ENCODE data around the gene PSTPIP2. TPM values are rescaled to one million over a fixed set of nuclear protein-coding genes. Genes with fewer than 3 reads are reported as not detected.
A peak's percentile ranks its signal among the peaks of the same experiment; 100 is the strongest.

Gene PSTPIP2
- total and polyA plus RNA-seq, 2 of the 13 experiments (the other 11 are each of a cell fraction or from before 2014, with no cell fraction given): 0.25 to 0.27 TPM

DNA sequence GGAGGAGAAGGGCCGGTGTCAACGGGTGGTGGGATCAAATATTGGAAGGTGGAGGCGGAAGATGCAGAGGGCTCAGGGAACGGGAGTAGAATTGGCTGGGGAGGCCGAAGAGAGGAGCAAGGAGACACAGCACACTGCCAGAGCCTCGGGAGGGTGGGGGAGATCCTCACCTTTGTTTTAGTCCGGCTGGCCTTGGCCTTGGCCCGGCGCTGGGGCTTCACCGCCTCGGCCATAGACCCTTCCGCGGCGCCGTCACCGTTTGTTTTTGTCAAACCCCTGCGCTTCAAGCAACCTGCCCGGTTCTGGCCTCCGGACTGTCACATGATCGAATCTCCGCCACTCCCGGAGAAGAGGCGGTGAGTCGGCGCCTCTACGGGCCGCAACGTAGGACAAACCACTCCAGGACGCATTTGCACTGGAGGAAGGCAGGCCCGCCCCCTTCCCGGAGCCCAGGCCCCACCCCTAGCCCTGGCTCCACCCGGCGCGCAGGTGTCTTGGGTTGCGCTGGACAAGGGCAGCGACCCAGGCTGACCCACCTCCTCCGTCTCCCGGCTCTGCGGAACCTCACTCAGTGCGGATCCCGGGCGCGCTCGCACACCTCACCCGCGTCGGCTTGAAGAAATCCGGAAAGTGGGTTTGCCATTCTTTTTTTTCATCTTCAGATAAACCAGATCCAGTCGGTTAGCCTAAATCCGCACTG lies 104.9 kb downstream of the PSTPIP2 start, which contains the start of gene EPG5 (continued):
- no peak; the same call in 1 of the 2 replicates for TF ChIP-seq ZNF124 (CRISPR knock-in tag; IDR thresholded peaks at IDR 0.05)
- no peak for TF ChIP-seq NKX3-1 (CRISPR knock-in tag; IDR thresholded peaks at IDR 0.05)
- no peak for TF ChIP-seq ZC3H4 (CRISPR knock-in tag; IDR thresholded peaks at IDR 0.05; ENCODE audit: borderline replicate concordance)
- no peak for TF ChIP-seq ZNF256 (CRISPR knock-in tag; conservative IDR thresholded peaks at IDR 0.05)
- TF ChIP-seq, protein P1, sequence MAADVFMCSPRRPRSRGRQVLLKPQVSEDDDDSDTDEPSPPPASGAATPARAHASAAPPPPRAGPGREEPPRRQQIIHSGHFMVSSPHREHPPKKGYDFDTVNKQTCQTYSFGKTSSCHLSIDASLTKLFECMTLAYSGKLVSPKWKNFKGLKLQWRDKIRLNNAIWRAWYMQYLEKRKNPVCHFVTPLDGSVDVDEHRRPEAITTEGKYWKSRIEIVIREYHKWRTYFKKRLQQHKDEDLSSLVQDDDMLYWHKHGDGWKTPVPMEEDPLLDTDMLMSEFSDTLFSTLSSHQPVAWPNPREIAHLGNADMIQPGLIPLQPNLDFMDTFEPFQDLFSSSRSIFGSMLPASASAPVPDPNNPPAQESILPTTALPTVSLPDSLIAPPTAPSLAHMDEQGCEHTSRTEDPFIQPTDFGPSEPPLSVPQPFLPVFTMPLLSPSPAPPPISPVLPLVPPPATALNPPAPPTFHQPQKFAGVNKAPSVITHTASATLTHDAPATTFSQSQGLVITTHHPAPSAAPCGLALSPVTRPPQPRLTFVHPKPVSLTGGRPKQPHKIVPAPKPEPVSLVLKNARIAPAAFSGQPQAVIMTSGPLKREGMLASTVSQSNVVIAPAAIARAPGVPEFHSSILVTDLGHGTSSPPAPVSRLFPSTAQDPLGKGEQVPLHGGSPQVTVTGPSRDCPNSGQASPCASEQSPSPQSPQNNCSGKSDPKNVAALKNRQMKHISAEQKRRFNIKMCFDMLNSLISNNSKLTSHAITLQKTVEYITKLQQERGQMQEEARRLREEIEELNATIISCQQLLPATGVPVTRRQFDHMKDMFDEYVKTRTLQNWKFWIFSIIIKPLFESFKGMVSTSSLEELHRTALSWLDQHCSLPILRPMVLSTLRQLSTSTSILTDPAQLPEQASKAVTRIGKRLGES (CRISPR knock-in tag; IDR thresholded peaks at IDR 0.05; ENCODE audit: borderline replicate concordance): no peak
- TF ChIP-seq, protein P2, sequence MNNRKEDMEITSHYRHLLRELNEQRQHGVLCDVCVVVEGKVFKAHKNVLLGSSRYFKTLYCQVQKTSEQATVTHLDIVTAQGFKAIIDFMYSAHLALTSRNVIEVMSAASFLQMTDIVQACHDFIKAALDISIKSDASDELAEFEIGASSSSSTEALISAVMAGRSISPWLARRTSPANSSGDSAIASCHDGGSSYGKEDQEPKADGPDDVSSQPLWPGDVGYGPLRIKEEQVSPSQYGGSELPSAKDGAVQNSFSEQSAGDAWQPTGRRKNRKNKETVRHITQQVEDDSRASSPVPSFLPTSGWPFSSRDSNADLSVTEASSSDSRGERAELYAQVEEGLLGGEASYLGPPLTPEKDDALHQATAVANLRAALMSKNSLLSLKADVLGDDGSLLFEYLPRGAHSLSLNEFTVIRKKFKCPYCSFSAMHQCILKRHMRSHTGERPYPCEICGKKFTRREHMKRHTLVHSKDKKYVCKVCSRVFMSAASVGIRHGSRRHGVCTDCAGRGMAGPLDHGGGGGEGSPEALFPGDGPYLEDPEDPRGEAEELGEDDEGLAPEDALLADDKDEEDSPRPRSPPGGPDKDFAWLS (CRISPR knock-in tag; IDR thresholded peaks at IDR 0.05; ENCODE audit: borderline replicate concordance): no peak
- no peak for TF ChIP-seq SP1 (IDR thresholded peaks at IDR 0.05)
- TF ChIP-seq SP1 (CRISPR knock-in tag; IDR thresholded peaks at IDR 0.05): peak; percentile 92
- TF ChIP-seq ZSCAN21 (CRISPR knock-in tag; IDR thresholded peaks at IDR 0.05; ENCODE audit: borderline replicate concordance): no peak
- no peak for TF ChIP-seq ZNF224 (CRISPR knock-in tag; IDR thresholded peaks at IDR 0.05)
- TF ChIP-seq NCOA5 (CRISPR knock-in tag; IDR thresholded peaks at IDR 0.05): no peak
- TF ChIP-seq ZNF607 (CRISPR knock-in tag; IDR thresholded peaks at IDR 0.05; ENCODE audit: borderline replicate concordance): peak; percentile 49; the same call in 1 of the 2 replicates
- TF ChIP-seq, protein P3, sequence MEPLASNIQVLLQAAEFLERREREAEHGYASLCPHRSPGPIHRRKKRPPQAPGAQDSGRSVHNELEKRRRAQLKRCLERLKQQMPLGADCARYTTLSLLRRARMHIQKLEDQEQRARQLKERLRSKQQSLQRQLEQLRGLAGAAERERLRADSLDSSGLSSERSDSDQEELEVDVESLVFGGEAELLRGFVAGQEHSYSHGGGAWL (CRISPR knock-in tag; IDR thresholded peaks at IDR 0.05): no peak
- TF ChIP-seq ZNF674 (CRISPR knock-in tag; IDR thresholded peaks at IDR 0.05; ENCODE audit: low read depth): no peak
- TF ChIP-seq NFE2L2 (IDR thresholded peaks at IDR 0.05; ENCODE audit: low read length): no peak
- no peak for TF ChIP-seq ZSCAN30 (CRISPR knock-in tag; IDR thresholded peaks at IDR 0.05)
- TF ChIP-seq POGZ (CRISPR knock-in tag; IDR thresholded peaks at IDR 0.05): peak; percentile 94
- TF ChIP-seq, protein P4, sequence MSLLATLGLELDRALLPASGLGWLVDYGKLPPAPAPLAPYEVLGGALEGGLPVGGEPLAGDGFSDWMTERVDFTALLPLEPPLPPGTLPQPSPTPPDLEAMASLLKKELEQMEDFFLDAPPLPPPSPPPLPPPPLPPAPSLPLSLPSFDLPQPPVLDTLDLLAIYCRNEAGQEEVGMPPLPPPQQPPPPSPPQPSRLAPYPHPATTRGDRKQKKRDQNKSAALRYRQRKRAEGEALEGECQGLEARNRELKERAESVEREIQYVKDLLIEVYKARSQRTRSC (CRISPR knock-in tag; IDR thresholded peaks at IDR 0.05; ENCODE audit: low read depth): no peak
- TF ChIP-seq POLR2AphosphoS5 (IDR thresholded peaks at IDR 0.05; ENCODE audit: low read depth, low read length): peak; percentile 69; the same call in 1 of the 2 replicates
- TF ChIP-seq, protein P5, sequence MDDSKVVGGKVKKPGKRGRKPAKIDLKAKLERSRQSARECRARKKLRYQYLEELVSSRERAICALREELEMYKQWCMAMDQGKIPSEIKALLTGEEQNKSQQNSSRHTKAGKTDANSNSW (CRISPR knock-in tag; IDR thresholded peaks at IDR 0.05; ENCODE audit: borderline replicate concordance): no peak
- TF ChIP-seq, protein P6, sequence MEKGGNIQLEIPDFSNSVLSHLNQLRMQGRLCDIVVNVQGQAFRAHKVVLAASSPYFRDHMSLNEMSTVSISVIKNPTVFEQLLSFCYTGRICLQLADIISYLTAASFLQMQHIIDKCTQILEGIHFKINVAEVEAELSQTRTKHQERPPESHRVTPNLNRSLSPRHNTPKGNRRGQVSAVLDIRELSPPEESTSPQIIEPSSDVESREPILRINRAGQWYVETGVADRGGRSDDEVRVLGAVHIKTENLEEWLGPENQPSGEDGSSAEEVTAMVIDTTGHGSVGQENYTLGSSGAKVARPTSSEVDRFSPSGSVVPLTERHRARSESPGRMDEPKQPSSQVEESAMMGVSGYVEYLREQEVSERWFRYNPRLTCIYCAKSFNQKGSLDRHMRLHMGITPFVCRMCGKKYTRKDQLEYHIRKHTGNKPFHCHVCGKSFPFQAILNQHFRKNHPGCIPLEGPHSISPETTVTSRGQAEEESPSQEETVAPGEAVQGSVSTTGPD (CRISPR knock-in tag; IDR thresholded peaks at IDR 0.05): no peak
- no peak for TF ChIP-seq IKZF1 (IDR thresholded peaks at IDR 0.05)
- TF ChIP-seq ZSCAN29 (CRISPR knock-in tag; conservative IDR thresholded peaks at IDR 0.05): no peak
- no peak for TF ChIP-seq ARNT (IDR thresholded peaks at IDR 0.05)
- TF ChIP-seq MEF2D (CRISPR knock-in tag; IDR thresholded peaks at IDR 0.05): peak; percentile 51; the same call in 1 of the 2 replicates

Measured in HepG2 (cell line).